Stimulated activated CD8-positive, alpha-beta memory T cell treated with anti-CD3 and anti-CD28 coated beads, Interleukin-12 subunit alpha, Interleukin-12 subunit beta, amount 100 ng/mL, for 24 hours (primary cell): Measurements from ENCODE around the gene DAB1.

Experiments
- DNase-seq: peaks from one replicate; pipeline ENCODE4 v3.0.0-alpha.2; 2020; ENCODE audit errors: extremely low read depth

The DAB1 gene

GRCh38 chr1:57272601-57273000, 151.3 kb downstream of the DAB1 start:
- DNase-seq: no peak

GRCh38 chr1:57272150-57272549, 151.7 kb downstream of the DAB1 start:
- DNase-seq: no peak

GRCh38 chr1:57270927-57271698, 152.7 kb downstream of the DAB1 start:
- no peak for DNase-seq

GRCh38 chr1:57269630-57270225, 154.1 kb downstream of the DAB1 start:
- DNase-seq: no peak

- DNase-seq: no peak
Observed at GRCh38 chr1:57265104-57265503, 158.8 kb downstream of the DAB1 start.

DNA sequence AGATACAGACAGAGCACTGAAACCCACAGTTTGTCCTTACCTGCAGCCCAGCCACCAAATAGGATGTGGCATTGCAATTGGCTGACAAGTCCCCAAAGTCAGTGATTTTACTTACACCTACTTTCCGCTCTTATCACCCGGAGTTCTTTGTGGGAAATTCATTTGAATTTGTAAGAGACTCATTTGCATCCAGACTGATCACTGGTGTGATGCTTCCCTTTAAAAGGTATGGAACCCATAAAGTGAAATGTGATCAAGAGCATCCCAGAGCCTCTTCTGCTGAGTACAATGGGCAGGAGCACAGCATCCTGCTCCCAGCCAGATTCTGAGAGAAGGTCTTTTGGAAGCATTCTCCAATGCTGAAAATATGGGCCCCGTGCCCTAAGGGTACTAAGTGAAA, 161.4 kb downstream of the DAB1 start:
- no peak for DNase-seq

DNA sequence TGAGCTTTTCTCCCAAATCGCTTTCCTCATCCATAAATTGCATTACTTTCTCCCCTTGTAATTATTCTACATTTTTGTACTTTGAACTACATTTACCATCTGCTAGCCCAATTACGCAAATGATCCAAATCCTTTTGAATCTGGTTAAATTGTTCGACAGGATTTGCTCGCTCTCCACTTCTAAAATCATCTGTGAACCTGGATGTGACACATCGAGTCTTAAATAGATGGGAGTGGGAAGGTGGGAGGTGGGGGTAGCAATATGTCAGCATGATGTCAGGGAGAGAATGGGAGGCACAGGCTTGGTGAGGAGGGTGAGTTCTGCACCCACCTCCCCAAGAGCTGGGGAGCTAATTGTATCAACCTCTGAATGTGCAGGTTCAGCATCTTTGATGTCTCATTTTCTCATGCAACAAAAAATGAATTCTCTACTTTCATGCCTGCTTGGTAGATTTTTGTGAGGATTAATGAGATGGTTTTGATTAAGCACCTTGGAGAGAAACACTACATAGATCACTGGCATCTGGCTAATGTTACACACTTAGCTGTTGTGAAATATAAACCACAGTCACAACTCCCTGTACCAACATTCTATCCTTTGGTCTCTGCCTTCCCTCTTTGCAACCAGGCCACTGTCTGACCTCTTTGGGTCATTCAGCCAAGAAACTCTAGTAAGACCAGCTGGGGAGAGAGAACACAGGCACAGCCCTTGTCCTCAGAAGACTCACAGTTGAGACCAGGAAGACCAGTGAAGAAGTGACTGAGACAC, 165.1 kb downstream of the DAB1 start:
- DNase-seq: no peak

DNA sequence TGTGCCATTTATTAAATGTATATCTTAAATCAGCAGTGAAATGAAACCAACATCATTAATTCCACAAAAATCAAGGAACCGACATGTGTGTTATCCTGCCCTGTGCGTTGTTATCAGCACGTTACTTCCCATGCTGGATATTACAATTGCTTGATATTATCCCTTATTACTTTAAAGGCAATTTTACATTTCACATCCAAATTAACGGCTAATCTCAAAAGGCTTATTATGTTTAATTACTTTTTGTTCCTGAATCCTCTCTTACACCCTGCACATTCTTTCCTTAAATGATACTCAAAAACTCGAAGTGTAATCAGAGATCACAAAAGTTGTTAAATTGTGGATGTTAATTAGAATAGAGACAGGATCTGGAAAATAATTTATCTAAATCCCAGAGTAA, 167.9 kb downstream of the DAB1 start:
- DNase-seq: no peak

GRCh38 chr1:57254022-57254421, 169.8 kb downstream of the DAB1 start:
- no peak for DNase-seq

GRCh38 chr1:57252597-57253294, 171.1 kb downstream of the DAB1 start:
- no peak for DNase-seq

- DNase-seq: no peak
Observed at GRCh38 chr1:57250021-57250420, 173.8 kb downstream of the DAB1 start.

DNA sequence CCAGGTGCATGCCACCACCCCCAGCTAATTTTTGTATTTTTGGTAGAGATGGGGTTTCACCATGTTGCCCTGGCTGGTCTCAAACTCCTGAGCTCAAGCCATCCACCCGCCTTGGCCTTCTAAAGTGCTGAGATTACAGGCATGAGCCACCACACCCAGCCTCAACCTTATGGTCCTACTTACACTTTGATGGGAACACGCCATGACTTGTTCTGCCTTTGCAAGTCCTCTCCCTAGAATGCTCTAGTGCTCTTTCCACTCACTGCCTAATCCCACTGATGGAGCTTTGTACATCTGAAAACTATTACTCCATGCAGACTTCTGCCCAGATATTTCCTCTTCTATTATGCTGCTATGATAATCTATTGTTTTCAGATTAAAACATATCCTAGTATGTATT, 174.3 kb downstream of the DAB1 start:
- no peak for DNase-seq

- DNase-seq: no peak
Observed at GRCh38 chr1:57248830-57249229, 175.0 kb downstream of the DAB1 start.

DNA sequence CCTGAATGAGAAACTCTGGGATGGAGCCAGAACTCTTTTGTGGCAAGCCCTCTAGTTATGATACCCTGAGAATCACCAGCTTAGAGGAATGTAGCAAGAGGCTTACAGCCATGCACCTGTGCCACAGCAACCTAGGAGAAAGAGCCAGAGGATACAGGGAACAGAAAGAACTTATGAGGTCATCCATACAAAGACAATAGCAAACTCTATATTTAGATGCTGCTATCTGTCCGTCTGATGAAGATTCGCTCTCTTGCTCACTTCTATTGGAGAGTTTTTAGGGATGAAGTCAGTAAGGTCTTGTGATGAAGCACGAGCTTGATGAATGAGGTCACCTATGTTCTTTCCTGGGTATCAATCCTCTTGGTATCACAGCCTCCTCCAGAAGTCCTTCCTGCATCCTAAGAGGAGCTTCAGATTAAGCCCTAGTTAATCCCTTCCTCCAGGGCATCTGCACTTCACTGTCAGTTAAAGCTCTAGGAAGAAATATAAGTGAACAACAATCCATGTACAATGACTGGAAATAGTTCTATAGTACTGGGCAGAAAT, 185.6 kb downstream of the DAB1 start:
- DNase-seq: no peak

DNA sequence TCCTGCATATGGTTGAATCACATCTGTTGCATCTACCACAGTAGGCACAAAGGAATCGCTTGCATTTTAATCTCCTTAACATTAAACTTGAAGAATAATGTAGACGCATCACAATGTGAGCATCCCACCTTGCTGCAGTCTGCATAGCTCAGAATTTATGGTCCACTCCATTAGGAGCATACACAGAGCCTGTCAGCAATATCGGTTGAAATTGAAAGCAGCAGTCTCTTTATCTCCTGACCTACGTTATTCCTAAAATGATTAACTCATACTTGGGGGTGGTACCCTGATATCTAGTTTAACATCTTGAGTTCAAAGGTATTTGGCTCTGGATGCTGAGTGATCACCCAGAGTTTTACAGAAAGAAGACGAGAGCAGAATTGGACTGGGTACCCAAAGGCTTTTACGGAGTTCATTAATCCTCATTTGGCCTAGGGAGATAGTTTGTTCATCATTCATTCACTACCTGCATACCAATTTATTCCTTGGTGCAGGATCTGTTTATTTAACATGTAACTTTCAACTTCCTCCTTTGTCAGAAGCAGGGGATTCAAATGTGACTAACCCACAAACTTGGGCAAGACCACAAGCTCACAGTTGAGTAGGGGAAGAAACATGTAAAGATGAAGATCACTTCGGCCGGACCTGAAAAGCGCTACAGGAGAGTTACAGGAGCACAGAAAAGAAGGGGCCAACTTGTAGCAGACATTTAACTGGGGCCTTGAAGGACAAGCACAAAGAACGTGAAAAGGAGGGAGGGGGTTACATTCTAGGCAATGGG, 187.9 kb downstream of the DAB1 start:
- DNase-seq: no peak

DNA sequence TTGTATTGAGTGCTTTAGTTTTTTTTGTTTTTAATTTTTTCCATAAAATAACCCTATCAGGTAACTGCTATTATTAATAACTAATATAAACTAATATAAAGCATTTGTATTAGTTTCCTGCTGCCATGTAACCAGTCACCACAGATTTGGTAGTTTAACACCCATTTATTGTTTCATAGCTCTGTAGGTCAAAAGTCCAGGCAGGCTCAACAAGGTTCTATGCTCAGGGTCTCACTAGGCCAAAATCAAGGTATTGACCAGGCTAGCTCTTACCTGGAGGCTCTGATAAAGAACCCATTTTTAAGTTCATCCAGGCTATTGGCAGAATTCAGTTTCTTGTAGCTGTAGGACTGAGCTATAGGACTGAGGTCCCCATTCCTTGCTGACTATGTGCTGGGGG, 189.4 kb downstream of the DAB1 start:
- DNase-seq: no peak

- DNase-seq: no peak
Observed at GRCh38 chr1:57232500-57232899, 191.4 kb downstream of the DAB1 start.

DNA sequence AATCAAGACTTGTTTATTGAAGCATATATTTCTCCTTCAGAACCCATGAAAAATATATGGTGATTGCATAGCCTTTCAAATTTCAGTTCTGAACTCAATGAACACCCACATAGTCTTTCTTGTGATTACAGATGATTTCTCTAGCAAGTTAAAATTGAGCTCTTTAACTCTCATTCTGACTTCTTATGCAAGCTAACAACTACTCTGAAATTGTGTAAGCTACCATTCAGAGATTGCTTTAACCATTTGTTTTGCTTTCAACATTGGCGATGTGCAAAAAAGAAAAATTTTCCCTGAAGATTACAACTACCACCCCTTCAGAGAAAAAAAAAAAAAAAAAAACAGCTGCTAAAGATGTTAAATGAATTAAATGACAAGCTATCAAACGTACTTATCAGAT, 193.9 kb downstream of the DAB1 start:
- DNase-seq: no peak

- no peak for DNase-seq
Observed at GRCh38 chr1:57229076-57229475, 194.8 kb downstream of the DAB1 start.

DNA sequence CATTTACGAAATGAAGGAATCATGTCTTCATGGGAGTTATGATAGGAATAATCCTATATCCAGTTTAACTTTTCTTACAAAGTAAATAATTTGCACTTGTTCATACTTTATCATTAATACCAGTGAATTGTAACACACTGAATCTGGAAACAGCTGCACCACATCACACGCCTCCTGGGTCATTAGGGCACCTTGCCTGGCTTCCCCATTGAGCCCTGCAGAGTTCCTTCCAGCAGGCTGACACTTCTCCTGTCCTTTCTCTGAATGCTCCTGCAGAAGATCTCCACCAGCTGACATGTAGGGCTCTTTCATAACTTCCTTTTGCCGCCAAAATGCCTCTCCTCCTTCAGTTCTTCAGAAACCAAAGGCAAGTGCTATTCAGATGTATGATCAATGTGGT, 201.1 kb downstream of the DAB1 start:
- DNase-seq: no peak

GRCh38 chr1:57222307-57222706, 201.6 kb downstream of the DAB1 start:
- DNase-seq: no peak
